GM12878 (cell line): Measurements from ENCODE around the gene FAM162A. TPM values are rescaled to one million over a fixed set of nuclear protein-coding genes. Genes with fewer than 3 reads are reported as not detected.
A peak's percentile ranks its signal among the peaks of the same experiment; 100 is the strongest.

ENCODE experiments used
- ATAC-seq: fragments of 200-7000 bp; cut with Tn5 transposase; 3 replicates; pipeline ENCODE4 v1.9.1; 2020; ENCODE audit warnings: mild to moderate bottlenecking, moderate library complexity
- BruUV-seq: library from RNA; stranded (reverse); fragments of 400-500 nt; replicated peaks from 2 replicates; lab custom pipeline; 2021; lab: Mats Ljungman, UMichigan
- CTCF ChIA-PET: fragments of 300-600 bp; sonication (Branson Sonifier 250); formaldehyde crosslinking; extraction: SDS; loops from one replicate; lab custom pipeline; 2021; ENCODE audit warnings: inconsistent platforms; lab: Yijun Ruan, JAX
- POLR2A ChIA-PET: fragments of 350-600 bp; formaldehyde crosslinking; extraction: SDS; loops from one replicate; lab custom pipeline; 2021; ENCODE audit warnings: inconsistent platforms; lab: Charles Lee
- RAD21 ChIA-PET: fragments of 300-600 bp; sonication (Branson Sonifier 250); formaldehyde crosslinking; loops from one replicate; lab custom pipeline; 2023; ENCODE audit warnings: antibody characterized with exemption; ENCODE audit not compliant: unreplicated experiment; lab: Charles Lee
- SMC1A ChIA-PET: fragments of 300-600 bp; sonication (Branson Sonifier 250); formaldehyde crosslinking; loops from one replicate; lab custom pipeline; 2023; ENCODE audit not compliant: unreplicated experiment, uncharacterized antibody; lab: Charles Lee
- DNase-seq: peaks from one replicate; pipeline ENCODE4 v3.0.0-alpha.2; 2011; ENCODE audit warnings: low read depth, low spot score
- FAIRE-seq: peaks from 3 replicates; lab custom pipeline; 2011; peaks lifted over from hg19 to GRCh38; lab: Jason Lieb, UNC
- H2AFZ ChIP-seq: 2 replicates; pipeline ENCODE4 v1.6.0; 2011; ENCODE audit warnings: low read depth, low read length, control low read depth; ENCODE audit not compliant: control insufficient read depth
- H3K27ac ChIP-seq: 2 replicates; pipeline ENCODE4 v1.5.1; 2011; ENCODE audit warnings: control low read depth; ENCODE audit not compliant: control insufficient read depth, insufficient read depth
- H3K27me3 ChIP-seq, 2 experiments: replicated peaks in 1 of 2; 2 replicates each; pipeline versions ENCODE4 v1.6.0 to v1.6.1; 2011; ENCODE audit warnings: low read length in 1 of 2; ENCODE audit not compliant: control insufficient read depth in 2 of 2, insufficient read depth in 2 of 2
- H3K36me3 ChIP-seq, 2 experiments: 2 replicates each; pipeline ENCODE4 v1.5.1; 2011; ENCODE audit warnings: low read length in 1 of 2; ENCODE audit not compliant: control insufficient read depth in 2 of 2, insufficient read depth in 2 of 2
- H3K4me1 ChIP-seq: 2 replicates; pipeline ENCODE4 v1.6.1; 2011; ENCODE audit warnings: mild to moderate bottlenecking, low read length, moderate library complexity, mixed read lengths; ENCODE audit not compliant: control insufficient read depth, insufficient read depth
- H3K4me2 ChIP-seq: 2 replicates; pipeline ENCODE4 v1.6.0; 2011; ENCODE audit warnings: control low read depth; ENCODE audit not compliant: control insufficient read depth, insufficient read depth
- H3K4me3 ChIP-seq: fragments of 200-600 bp; sonication (generic); 2 replicates; pipeline ENCODE4 v1.5.1; 2016
- H3K79me2 ChIP-seq: 2 replicates; pipeline ENCODE4 v1.6.0; 2011; ENCODE audit warnings: low read length; ENCODE audit not compliant: control insufficient read depth, insufficient read depth
- H3K9ac ChIP-seq: 2 replicates; pipeline ENCODE4 v1.8.0; 2011; ENCODE audit warnings: low read length, control low read depth, mixed read lengths; ENCODE audit not compliant: control insufficient read depth, insufficient read depth
- H3K9me3 ChIP-seq: replicated peaks from 3 replicates; pipeline ENCODE4 v1.5.1; 2011; ENCODE audit warnings: mild to moderate bottlenecking, low read length; ENCODE audit not compliant: control insufficient read depth, insufficient read depth
- H4K20me1 ChIP-seq: 2 replicates; pipeline ENCODE4 v1.6.0; 2011; ENCODE audit not compliant: control insufficient read depth, insufficient read depth
- BACH1 ChIP-seq: fragments of 450-650 bp; IDR thresholded peaks from 2 replicates; pipeline ENCODE4 v1.6.1; 2017; ENCODE audit warnings: mild to moderate bottlenecking, borderline replicate concordance
- BHLHE40 ChIP-seq, 2 experiments: fragments of 450-650 bp in 1 of 2; IDR thresholded peaks; 2 replicates each; pipeline ENCODE4 v1.6.1; 2011 to 2017; ENCODE audit warnings: low read depth in 2 of 2, borderline replicate concordance in 1 of 2, improper control_type of control experiment in 1 of 2, low read length in 1 of 2, mild to moderate bottlenecking in 1 of 2
- CEBPB ChIP-seq, 2 experiments: fragments of 150-350 bp in 1 of 2; IDR thresholded peaks; 2 replicates each; pipeline ENCODE4 v1.6.1; 2012 to 2014; ENCODE audit warnings: low read depth in 2 of 2, low read length in 2 of 2, borderline replicate concordance in 1 of 2, inconsistent platforms in 1 of 2
- CHD2 ChIP-seq: IDR thresholded peaks from 2 replicates; pipeline ENCODE4 v1.6.1; 2011; ENCODE audit warnings: low read depth, low read length, improper control_type of control experiment, borderline replicate concordance
- HDAC2 ChIP-seq: fragments of 200-600 bp; sonication (generic); IDR thresholded peaks from 2 replicates; pipeline ENCODE4 v1.6.1; 2017
- HDGF ChIP-seq: fragments of 450-650 bp; IDR thresholded peaks from 2 replicates; pipeline ENCODE4 v1.6.1; 2016; ENCODE audit warnings: antibody characterized with exemption
- IKZF1 ChIP-seq: fragments of 450-650 bp; conservative IDR thresholded peaks from 2 replicates; pipeline ENCODE4 v1.6.1; 2017; ENCODE audit warnings: antibody characterized with exemption, mild to moderate bottlenecking
- MTA3 ChIP-seq: IDR thresholded peaks from 2 replicates; pipeline ENCODE4 v1.6.1; 2012; ENCODE audit warnings: low read length, inconsistent platforms, borderline replicate concordance
- MYB ChIP-seq: fragments of 150-350 bp; IDR thresholded peaks from 2 replicates; pipeline ENCODE4 v1.6.1; 2014; ENCODE audit warnings: mild to moderate bottlenecking, low read depth, low read length, borderline replicate concordance
- NR2F1 ChIP-seq: fragments of 450-650 bp; conservative IDR thresholded peaks from 2 replicates; pipeline ENCODE4 v1.6.1; 2017; ENCODE audit warnings: mild to moderate bottlenecking
- POLR2AphosphoS5 ChIP-seq: IDR thresholded peaks from 2 replicates; pipeline ENCODE4 v1.6.1; 2011; ENCODE audit warnings: mild to moderate bottlenecking, low read length, inconsistent platforms
- RUNX3 ChIP-seq: IDR thresholded peaks from 2 replicates; pipeline ENCODE4 v1.6.1; 2012; ENCODE audit warnings: low read length, inconsistent platforms
- SMC3 ChIP-seq: IDR thresholded peaks from 2 replicates; pipeline ENCODE4 v1.6.1; 2011; ENCODE audit warnings: low read length, improper control_type of control experiment, borderline replicate concordance
- WGBS: methylation state at CpG from one replicate; pipeline ENCODE4 v1.1.6; 2016; ENCODE audit warnings: low lambda C conversion rate; ENCODE audit not compliant: insufficient replicate concordance, insufficient coverage; ENCODE audit errors: missing lambda C conversion rate; 5-methylcytosine and 5-hydroxymethylcytosine counted together
- in situ Hi-C: fragments of 300-500 bp; cut with MboI; formaldehyde crosslinking; loops from 9 replicates; pipeline ENCODE4 v1.14.3; 2018; ENCODE audit warnings: mixed read lengths
- intact Hi-C: fragments of 100-400 bp; cut with micrococcal nuclease; formaldehyde crosslinking; loops from one replicate; pipeline ENCODE4 v1.14.2; 2022; ENCODE audit not compliant: unreplicated experiment
- polyA plus RNA-seq, 11 experiments: library from polyadenylated mRNA; depleted of rRNA in 4 of 11; unstranded in 6 of 11; stranded (reverse) in 5 of 11; fragments of >200 nt; fragmentation: Nextera tagmentation in 4 of 11; fragmentation: Illumina TruSeq in 1 of 11; extraction: Ambion mirVana in 4 of 11; extraction: Trizol in 1 of 11; gene quantifications; 1 replicate in 1 of 11; 2 replicates in 10 of 11; pipeline versions ENCODE4 v1.2.1 to v1.2.3, GENCODE V29; 2011 to 2016; ENCODE audit warnings: inconsistent platforms in 2 of 11, missing spikeins in 2 of 11, low read depth in 1 of 11
- total RNA-seq, 4 experiments: library from RNA; depleted of rRNA in 3 of 4; stranded (reverse); fragments of >200 nt in 3 of 4; fragmentation: Illumina TruSeq in 1 of 4; extraction: Trizol in 1 of 4; gene quantifications; 2 replicates each; pipeline versions ENCODE4 v1.2.1 to v1.2.3, GENCODE V29; 2013 to 2021
- TF ChIP-seq, protein P1 (sequence below): fragments of 450-650 bp; formaldehyde crosslinking; IDR thresholded peaks from 2 replicates; pipeline ENCODE4 v1.4.0; 2022; ENCODE audit warnings: mild to moderate bottlenecking, moderate library complexity
- TF ChIP-seq, protein P2 (sequence below): IDR thresholded peaks from 2 replicates; pipeline ENCODE4 v1.6.1; 2012; ENCODE audit warnings: low read depth, low read length, improper control_type of control experiment
- TF ChIP-seq, protein P3 (sequence below): fragments of 450-650 bp; IDR thresholded peaks from 2 replicates; pipeline ENCODE4 v1.6.1; 2017; ENCODE audit warnings: mild to moderate bottlenecking, low read depth, inconsistent platforms; ENCODE audit not compliant: poor library complexity, severe bottlenecking

Gene FAM162A
- total and polyA plus RNA-seq, 10 of the 15 experiments (the other 5 are each of a cell fraction or from before 2014, with no cell fraction given) = 59.2 to 346 (median 149) TPM

GRCh38 chr3:122377975-122378374 lies 6.0 kb upstream of the FAM162A start (continued):
- TF ChIP-seq, protein P1, sequence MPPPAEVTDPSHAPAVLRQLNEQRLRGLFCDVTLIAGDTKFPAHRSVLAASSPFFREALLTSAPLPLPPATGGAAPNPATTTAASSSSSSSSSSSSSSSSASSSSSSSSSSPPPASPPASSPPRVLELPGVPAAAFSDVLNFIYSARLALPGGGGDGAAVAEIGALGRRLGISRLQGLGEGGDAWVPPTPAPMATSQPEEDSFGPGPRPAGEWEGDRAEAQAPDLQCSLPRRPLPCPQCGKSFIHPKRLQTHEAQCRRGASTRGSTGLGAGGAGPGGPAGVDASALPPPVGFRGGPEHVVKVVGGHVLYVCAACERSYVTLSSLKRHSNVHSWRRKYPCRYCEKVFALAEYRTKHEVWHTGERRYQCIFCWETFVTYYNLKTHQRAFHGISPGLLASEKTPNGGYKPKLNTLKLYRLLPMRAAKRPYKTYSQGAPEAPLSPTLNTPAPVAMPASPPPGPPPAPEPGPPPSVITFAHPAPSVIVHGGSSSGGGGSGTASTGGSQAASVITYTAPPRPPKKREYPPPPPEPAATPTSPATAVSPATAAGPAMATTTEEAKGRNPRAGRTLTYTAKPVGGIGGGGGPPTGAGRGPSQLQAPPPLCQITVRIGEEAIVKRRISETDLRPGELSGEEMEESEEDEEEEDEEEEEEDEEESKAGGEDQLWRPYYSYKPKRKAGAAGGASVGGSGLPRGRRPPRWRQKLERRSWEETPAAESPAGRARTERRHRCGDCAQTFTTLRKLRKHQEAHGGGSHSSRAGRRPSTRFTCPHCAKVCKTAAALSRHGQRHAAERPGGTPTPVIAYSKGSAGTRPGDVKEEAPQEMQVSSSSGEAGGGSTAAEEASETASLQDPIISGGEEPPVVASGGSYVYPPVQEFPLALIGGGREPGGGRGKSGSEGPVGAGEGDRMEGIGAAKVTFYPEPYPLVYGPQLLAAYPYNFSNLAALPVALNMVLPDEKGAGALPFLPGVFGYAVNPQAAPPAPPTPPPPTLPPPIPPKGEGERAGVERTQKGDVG (CRISPR knock-in tag) = no peak
- no peak for TF ChIP-seq HDGF
- no peak for TF ChIP-seq POLR2AphosphoS5
- TF ChIP-seq SMC3 = no peak
- no peak for TF ChIP-seq MYB
- TF ChIP-seq NR2F1 = no peak
- TF ChIP-seq BACH1 = no peak
- TF ChIP-seq, all 136 proteins: peak for 0

DNA sequence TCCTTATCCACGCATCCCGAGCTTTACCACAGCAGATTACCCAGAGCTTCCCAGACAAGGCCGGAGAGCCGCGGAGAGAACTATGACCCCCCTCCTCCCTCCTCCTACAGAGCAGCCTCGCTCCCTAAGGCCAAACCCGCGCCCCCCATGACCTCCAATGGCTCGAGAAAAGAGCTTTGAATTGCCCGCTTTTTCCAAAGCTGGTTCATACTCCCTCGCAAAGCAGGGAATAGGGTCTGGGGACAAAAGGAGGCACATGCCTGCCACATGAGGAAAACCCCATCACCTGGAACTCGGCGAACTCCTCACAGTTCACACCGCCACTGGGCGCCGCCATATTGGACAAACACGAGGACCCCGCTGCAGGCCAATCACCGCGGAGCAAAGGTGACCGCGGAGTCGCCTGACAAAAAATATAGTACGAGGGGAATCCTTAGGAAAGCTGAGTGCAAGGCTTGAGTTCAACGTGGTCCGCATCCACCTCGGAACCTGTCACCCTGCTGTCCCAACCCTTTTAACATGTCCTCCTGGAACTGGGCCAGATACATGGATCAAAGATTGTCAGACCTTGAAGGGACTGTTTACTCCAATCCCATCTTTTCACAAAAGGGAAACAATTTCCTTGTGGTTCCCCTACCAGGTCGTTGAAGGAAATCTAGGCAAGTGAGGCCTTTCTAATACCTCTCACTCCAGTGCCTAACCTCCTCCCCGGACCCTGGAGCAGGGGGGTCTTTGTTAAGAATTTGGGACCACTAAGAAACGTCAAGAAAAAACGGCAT lies 905 bp upstream of the FAM162A start, which contains the start of gene MIX23:
TSS of gene MIX23 (minus strand) at position 344 of the 779 bp plus-strand sequence. CDS start at position 337, 7 bp downstream.
- CTCF ChIA-PET = interaction anchor here (0.9 to 4.1 kb wide), 9 partner anchors 10 to 297 kb away, joined by 3 to 41 read pairs (median 9); partner anchors contain the start of genes PARP14 and WDR5B
- Histone ChIP-seq H3K27me3 (no peaks in the 10 kb centered on the region), H2AFZ (peak within 1 kb of the TSS; percentile 89), H3K27ac (peak within 1 kb of the TSS; percentile 82), H3K79me2 (peaks cover 83% of the 10 kb centered on the region), H3K4me3 (peak within 1 kb of the TSS; percentile 76), H3K4me2 (peak within 1 kb of the TSS; percentile 98), H3K9me3 (no peaks in the 10 kb centered on the region), H3K9ac (peak within 1 kb of the TSS; percentile 91), H4K20me1 (no peaks in the 10 kb centered on the region), H3K4me1 (peaks cover 16% of the 10 kb centered on the region), H3K36me3 (peaks cover 0 to 5% of the 10 kb centered on the region in 2 experiments; a peak in 2 of 4 replicates)
- POLR2A ChIA-PET = interaction anchor here (0.8 to 4.4 kb wide), 9 partner anchors 11 to 574 kb away, joined by 3 to 29 read pairs (median 7); partner anchors contain the start of gene WDR5B
- ATAC-seq = peak; percentile 69
- no TSS peak for BruUV-seq
- SMC1A ChIA-PET = interaction anchor here (1.0 to 5.3 kb wide), 9 partner anchors 19 to 837 kb away, joined by 3 to 59 read pairs (median 4); partner anchors contain the start of gene POLQ
- under 1% methylated on average over 31 of the region's 31 CpGs for WGBS
- intact Hi-C loops (loop anchor here (5.0 to 10.0 kb wide), 3 partner anchors 76 to 838 kb away; partner anchors contain the start of gene POLQ), in situ Hi-C loops (no loop called here)
- DNase-seq = peak; percentile 66
- no peak for FAIRE-seq
- RAD21 ChIA-PET = interaction anchor here (0.8 to 4.8 kb wide), 11 partner anchors 18 to 836 kb away, joined by 3 to 56 read pairs (median 4); partner anchors contain the start of gene WDR5B
- TF ChIP-seq CEBPB (IDR thresholded peaks at IDR 0.05; ENCODE audit: borderline replicate concordance in 1 of 2, low read depth in 2 of 2, low read length in 2 of 2) (no peak), BHLHE40 (IDR thresholded peaks at IDR 0.05; ENCODE audit: borderline replicate concordance in 1 of 2, low read depth in 2 of 2, low read length in 1 of 2) (peak; percentile 70 to 83; a peak in 3 of 4 replicates), IKZF1 (peak; percentile 49), RUNX3 (peak; percentile 62; the same call in 1 of the 2 replicates), HDAC2 (peak; percentile 98), MTA3 (peak; percentile 76; the same call in 1 of the 2 replicates), CHD2 (0 out of 2 replicates have a peak, but pooled peaks have one; percentile 23)
- TF ChIP-seq, protein P2, sequence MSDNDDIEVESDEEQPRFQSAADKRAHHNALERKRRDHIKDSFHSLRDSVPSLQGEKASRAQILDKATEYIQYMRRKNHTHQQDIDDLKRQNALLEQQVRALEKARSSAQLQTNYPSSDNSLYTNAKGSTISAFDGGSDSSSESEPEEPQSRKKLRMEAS = peak; percentile 85
- TF ChIP-seq, protein P3, sequence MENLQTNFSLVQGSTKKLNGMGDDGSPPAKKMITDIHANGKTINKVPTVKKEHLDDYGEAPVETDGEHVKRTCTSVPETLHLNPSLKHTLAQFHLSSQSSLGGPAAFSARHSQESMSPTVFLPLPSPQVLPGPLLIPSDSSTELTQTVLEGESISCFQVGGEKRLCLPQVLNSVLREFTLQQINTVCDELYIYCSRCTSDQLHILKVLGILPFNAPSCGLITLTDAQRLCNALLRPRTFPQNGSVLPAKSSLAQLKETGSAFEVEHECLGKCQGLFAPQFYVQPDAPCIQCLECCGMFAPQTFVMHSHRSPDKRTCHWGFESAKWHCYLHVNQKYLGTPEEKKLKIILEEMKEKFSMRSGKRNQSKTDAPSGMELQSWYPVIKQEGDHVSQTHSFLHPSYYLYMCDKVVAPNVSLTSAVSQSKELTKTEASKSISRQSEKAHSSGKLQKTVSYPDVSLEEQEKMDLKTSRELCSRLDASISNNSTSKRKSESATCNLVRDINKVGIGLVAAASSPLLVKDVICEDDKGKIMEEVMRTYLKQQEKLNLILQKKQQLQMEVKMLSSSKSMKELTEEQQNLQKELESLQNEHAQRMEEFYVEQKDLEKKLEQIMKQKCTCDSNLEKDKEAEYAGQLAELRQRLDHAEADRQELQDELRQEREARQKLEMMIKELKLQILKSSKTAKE = peak; percentile 28
